GM12892 (cell line): ENCODE data around the gene PSMG3.

ENCODE experiments used
- POLR2A ChIP-seq: IDR thresholded peaks from 2 replicates; pipeline ENCODE4 v1.6.1; 2011; ENCODE audit warnings: low read depth, low read length, control low read depth
- POLR2AphosphoS5 ChIP-seq: IDR thresholded peaks from 2 replicates; pipeline ENCODE4 v1.6.1; 2011; ENCODE audit warnings: low read depth, low read length, control low read depth

DNA sequence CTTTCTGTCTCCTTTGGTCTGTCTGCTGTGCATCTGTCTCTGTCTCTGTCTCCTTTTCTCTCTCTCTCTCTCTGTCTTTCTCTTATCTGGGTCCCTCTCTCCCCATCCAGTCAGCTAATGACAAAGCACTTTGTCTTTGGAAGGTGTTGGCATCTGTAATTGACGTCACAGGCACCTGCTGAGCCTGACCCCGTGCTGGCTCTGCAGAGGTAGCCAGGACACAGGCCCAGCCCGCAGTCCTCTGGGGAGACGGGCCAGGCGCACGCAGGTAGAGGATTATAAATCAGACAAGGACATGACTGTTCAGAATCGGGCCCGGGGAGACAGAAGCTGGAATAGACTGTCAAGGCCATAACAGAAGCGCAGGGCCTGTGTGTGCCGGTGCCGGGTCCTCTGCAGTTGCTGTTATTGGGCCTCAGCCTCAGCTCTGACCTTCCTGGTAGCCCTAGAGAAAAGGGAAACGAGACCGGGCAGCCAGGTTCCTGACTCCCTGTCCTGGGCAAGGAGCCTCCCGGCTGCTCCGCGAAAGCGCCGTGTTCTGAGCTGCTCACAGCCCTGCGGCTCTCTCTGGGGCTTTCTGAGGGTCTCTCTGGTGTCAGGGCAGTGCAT is 10.7 kb upstream of the PSMG3 start:
- TF ChIP-seq POLR2A (no peak), POLR2AphosphoS5 (no peak)
